PC-3 (cell line): ENCODE results near the gene SAMSN1. TPM values are rescaled to one million over a fixed set of nuclear protein-coding genes. Genes with fewer than 3 reads are reported as not detected.

Source experiments
- ATAC-seq: fragments of 200-7000 bp; cut with Tn5 transposase; 2 replicates; pipeline ENCODE4 v1.9.1; 2020; ENCODE audit warnings: mild to moderate bottlenecking, moderate library complexity
- Bru-seq: library from RNA; stranded (reverse); fragments of 400-500 nt; gene quantifications from one replicate; lab custom pipeline; 2021; lab: Mats Ljungman, UMichigan
- BruChase-seq, 2 experiments: library from RNA; stranded (reverse); fragments of 400-500 nt; gene quantifications; one replicate each; lab custom pipeline; 2021; lab: Mats Ljungman, UMichigan
- BruUV-seq: library from RNA; stranded (reverse); fragments of 400-500 nt; replicated peaks from 2 replicates; lab custom pipeline; 2021; lab: Mats Ljungman, UMichigan
- CTCF ChIA-PET: fragments of 300-600 bp; sonication (Branson Sonifier 250); formaldehyde crosslinking; loops from one replicate; lab custom pipeline; 2022; ENCODE audit warnings: antibody characterized with exemption; lab: Charles Lee
- POLR2A ChIA-PET: fragments of 300-600 bp; sonication (Branson Sonifier 250); formaldehyde crosslinking; loops from one replicate; lab custom pipeline; 2022; ENCODE audit warnings: antibody characterized with exemption; ENCODE audit not compliant: unreplicated experiment; lab: Charles Lee
- DNase-seq: peaks from one replicate; pipeline ENCODE4 v3.0.0-alpha.2; 2015
- H2AFZ ChIP-seq: fragments of 300-600 bp; sonication (generic); 2 replicates; pipeline ENCODE4 v1.6.0; 2016; ENCODE audit warnings: antibody characterized with exemption, low read length
- H3F3A ChIP-seq: fragments of 300-600 bp; sonication (generic); one replicate; pipeline ENCODE4 v1.6.0; 2017; ENCODE audit warnings: antibody characterized with exemption, low read length, control low read depth, mild to moderate bottlenecking; ENCODE audit not compliant: unreplicated experiment
- H3K27ac ChIP-seq: fragments of 300-600 bp; sonication (generic); 2 replicates; pipeline ENCODE4 v1.5.1; 2016; ENCODE audit warnings: mild to moderate bottlenecking, low read length
- H3K27me3 ChIP-seq: fragments of 300-600 bp; sonication (generic); 2 replicates; pipeline ENCODE4 v1.6.1; 2016; ENCODE audit warnings: low read length, mixed read lengths
- H3K36me3 ChIP-seq: fragments of 300-600 bp; sonication (generic); 2 replicates; pipeline ENCODE4 v1.6.1; 2016; ENCODE audit warnings: low read depth, mixed run types, low read length, mixed read lengths
- H3K4me1 ChIP-seq: fragments of 300-600 bp; sonication (generic); 2 replicates; pipeline ENCODE4 v1.5.1; 2016; ENCODE audit warnings: low read length; ENCODE audit not compliant: insufficient read depth
- H3K4me2 ChIP-seq: fragments of 300-600 bp; sonication (generic); 2 replicates; pipeline ENCODE4 v1.6.0; 2016; ENCODE audit warnings: low read length
- H3K4me3 ChIP-seq: fragments of 300-600 bp; sonication (generic); 2 replicates; pipeline ENCODE4 v1.5.1; 2016; ENCODE audit warnings: mild to moderate bottlenecking, low read length, mixed read lengths
- H3K79me2 ChIP-seq: fragments of 300-600 bp; sonication (generic); 2 replicates; pipeline ENCODE4 v1.6.1; 2017; ENCODE audit warnings: low read length, mixed read lengths
- H3K9ac ChIP-seq: fragments of 300-600 bp; sonication (generic); 2 replicates; pipeline ENCODE4 v1.6.0; 2016; ENCODE audit warnings: mild to moderate bottlenecking, low read length
- H3K9me2 ChIP-seq: fragments of 300-600 bp; sonication (generic); replicated peaks from 2 replicates; pipeline ENCODE4 v1.6.1; 2016; ENCODE audit warnings: mixed run types, low read length, mixed read lengths
- H3K9me3 ChIP-seq: fragments of 300-600 bp; sonication (generic); 2 replicates; pipeline ENCODE4 v1.6.1; 2016; ENCODE audit warnings: low read length, mixed read lengths
- H4K20me1 ChIP-seq: fragments of 300-600 bp; sonication (generic); 2 replicates; pipeline ENCODE4 v1.6.1; 2016; ENCODE audit warnings: low read length, mixed read lengths
- CTCF ChIP-seq: fragments of 300-600 bp; sonication (generic); conservative IDR thresholded peaks from 2 replicates; pipeline ENCODE4 v1.5.1; 2017; ENCODE audit warnings: antibody characterized with exemption, low read depth, mild to moderate bottlenecking, low read length
- EZH2 ChIP-seq: fragments of 300-600 bp; sonication (generic); IDR thresholded peaks from one replicate; pipeline ENCODE4 v1.6.1; 2017; ENCODE audit warnings: antibody characterized with exemption, mild to moderate bottlenecking, low read length; ENCODE audit not compliant: unreplicated experiment
- EZH2phosphoT487 ChIP-seq: fragments of 300-600 bp; sonication (generic); IDR thresholded peaks from 2 replicates; pipeline ENCODE4 v1.6.1; 2018; ENCODE audit warnings: mild to moderate bottlenecking, antibody characterized with exemption, low read length, borderline replicate concordance
- intact Hi-C: fragments of 100-400 bp; cut with micrococcal nuclease; formaldehyde crosslinking; loops from 2 replicates; pipeline ENCODE4 v1.9.0; 2023
- long read RNA-seq: library from polyadenylated mRNA; unstranded; transcript quantifications from one replicate; pipeline ENCODE4 v2.0.0, GENCODE V29; 2021; ENCODE audit not compliant: unreplicated experiment
- total RNA-seq: library from RNA; depleted of rRNA; stranded (reverse); fragments of >200 nt; gene quantifications from 2 replicates; pipeline ENCODE4 v1.2.3, GENCODE V29; 2014; rRNA removed

SAMSN1 gene
- total RNA-seq (0.63 TPM in 1 of 2 replicates, not detected in the other), Bru-seq, nascent RNA (percentile 10 among the genes with signal in this experiment), BruChase-seq, experiment 1, labeled RNA remaining after a 6-hour chase (percentile 15 among the genes with signal in this experiment), BruChase-seq, experiment 2, labeled RNA remaining after a 2-hour chase (percentile 19 among the genes with signal in this experiment)
- long read RNA-seq = 0 reads

- CTCF ChIA-PET = no interaction called here
- H3K4me2 ChIP-seq = no peak within 1 kb of the TSS; the same call in 1 of the 2 replicates
- no peaks in the 10 kb centered on the region for H3K27me3 ChIP-seq
- no peak within 1 kb of the TSS for H3K9ac ChIP-seq
- H4K20me1 ChIP-seq = no peaks in the 10 kb centered on the region
- TF ChIP-seq CTCF (no peak), EZH2phosphoT487 (no peak), EZH2 (no peak)
- intact Hi-C loops = no loop called here
- POLR2A ChIA-PET = no interaction called here
- H3K9me3 ChIP-seq = no peaks in the 10 kb centered on the region
- no peaks in the 10 kb centered on the region for H3K9me2 ChIP-seq
- no peaks in the 10 kb centered on the region for H3K79me2 ChIP-seq
- no peaks in the 10 kb centered on the region for H3F3A ChIP-seq
- peaks cover 19% of the 10 kb centered on the region for H3K4me1 ChIP-seq
- no TSS peak for BruUV-seq
- peak; percentile 47 for DNase-seq
- H3K27ac ChIP-seq = no peak within 1 kb of the TSS
- H3K4me3 ChIP-seq = no peak within 1 kb of the TSS
- ATAC-seq = no peak
- H2AFZ ChIP-seq = no peak within 1 kb of the TSS; the same call in 1 of the 2 replicates
- H3K36me3 ChIP-seq = no peaks in the 10 kb centered on the region
Observed at GRCh38 chr21:14545906-14546480, at the start of gene SAMSN1. TSS of gene SAMSN1 (minus strand) at chr21:14546315. CDS start at chr21:14546261, 54 bp downstream.

GRCh38 chr21:14595449-14595848 lies 49.3 kb upstream of the SAMSN1 start:
- no peak overlapping the region for H2AFZ ChIP-seq
- H3K36me3 ChIP-seq = no peaks in the 10 kb centered on the region
- no peak overlapping the region for H3K9ac ChIP-seq
- ATAC-seq = no peak
- no peak overlapping the region for H3K4me3 ChIP-seq
- H3K79me2 ChIP-seq = no peaks in the 10 kb centered on the region
- H3K4me2 ChIP-seq = no peak overlapping the region
- no TSS peak for BruUV-seq
- H3F3A ChIP-seq = no peaks in the 10 kb centered on the region
- no peak for DNase-seq
- H3K9me2 ChIP-seq = no peaks in the 10 kb centered on the region
- no peaks in the 10 kb centered on the region for H3K4me1 ChIP-seq
- ChIA-PET CTCF (no interaction called here), POLR2A (no interaction called here)
- intact Hi-C loops = no loop called here
- no peak overlapping the region for H3K27ac ChIP-seq
- H3K27me3 ChIP-seq = no peaks in the 10 kb centered on the region
- H3K9me3 ChIP-seq = no peaks in the 10 kb centered on the region
- no peaks in the 10 kb centered on the region for H4K20me1 ChIP-seq
- TF ChIP-seq EZH2 (no peak), EZH2phosphoT487 (no peak), CTCF (no peak)

- TF ChIP-seq CTCF (no peak), EZH2phosphoT487 (no peak), EZH2 (no peak)
- Histone ChIP-seq H3K79me2 (no peaks in the 10 kb centered on the region), H4K20me1 (no peaks in the 10 kb centered on the region), H3K9ac (no peak overlapping the region), H3K4me3 (no peak overlapping the region), H2AFZ (no peak overlapping the region), H3K36me3 (no peaks in the 10 kb centered on the region), H3K27ac (no peak overlapping the region), H3K9me2 (no peaks in the 10 kb centered on the region), H3F3A (no peaks in the 10 kb centered on the region), H3K9me3 (no peaks in the 10 kb centered on the region), H3K4me2 (no peak overlapping the region), H3K4me1 (no peaks in the 10 kb centered on the region), H3K27me3 (no peaks in the 10 kb centered on the region)
- DNase-seq = no peak
- ChIA-PET CTCF (no interaction called here), POLR2A (no interaction called here)
- intact Hi-C loops = no loop called here
- no peak for ATAC-seq
- no TSS peak for BruUV-seq
Observed at GRCh38 chr21:14594967-14595366, 48.9 kb upstream of the SAMSN1 start.
